DMS114 treated with DMSO at 0.1 percent for 48 hours (cell line): ENCODE data around the gene SCFD2.
"Not testable (repeated sequence)": the region's sequence is repeated elsewhere in the genome, so short reads cannot be mapped to it uniquely, and the experiment has no call there.

Source experiments
- DNase-seq: peaks from one replicate; lab custom pipeline; 2025; ENCODE audit not compliant: unreplicated experiment; lab: John Stamatoyannopoulos, UW

The SCFD2 gene

DNA sequence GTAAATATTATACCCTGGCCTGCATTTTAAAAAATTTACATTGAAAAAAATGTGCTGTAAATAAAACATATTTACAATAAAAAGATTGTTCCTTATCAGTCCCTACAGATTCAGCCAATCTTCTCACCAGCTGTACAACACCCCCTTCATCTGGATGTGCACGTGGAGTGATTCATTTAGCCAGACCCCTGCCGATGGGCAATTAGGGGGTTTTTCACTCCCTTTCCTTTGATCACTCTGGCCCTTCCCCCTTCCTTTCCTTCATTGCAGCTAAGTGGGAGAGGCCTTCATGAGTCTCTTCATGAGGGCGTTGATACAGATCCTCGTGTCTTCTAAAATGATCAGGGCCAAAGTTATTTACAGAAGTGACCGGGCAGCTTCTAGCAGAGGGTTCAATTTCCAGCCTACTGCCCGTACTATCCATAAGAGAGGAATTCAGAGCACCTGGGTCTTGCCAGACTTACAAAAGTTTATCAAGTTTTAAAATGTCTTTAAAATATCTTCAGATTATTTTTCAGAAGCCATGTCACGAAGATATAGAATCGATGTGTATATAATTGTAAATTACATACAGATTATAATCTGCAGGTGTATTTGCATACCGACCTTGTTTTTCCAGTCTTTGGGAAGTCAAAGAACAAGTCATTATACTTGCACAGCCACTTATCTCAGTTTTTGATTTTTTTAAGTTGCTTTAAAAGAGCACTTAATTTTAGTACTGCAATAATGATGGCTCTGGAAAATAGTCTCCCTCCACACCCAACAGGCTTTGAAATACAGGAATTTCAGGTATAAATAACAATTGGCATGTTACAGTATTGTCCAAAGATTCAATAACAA, 525.1 kb downstream of the SCFD2 start:
- DNase-seq, result no peak

DNA sequence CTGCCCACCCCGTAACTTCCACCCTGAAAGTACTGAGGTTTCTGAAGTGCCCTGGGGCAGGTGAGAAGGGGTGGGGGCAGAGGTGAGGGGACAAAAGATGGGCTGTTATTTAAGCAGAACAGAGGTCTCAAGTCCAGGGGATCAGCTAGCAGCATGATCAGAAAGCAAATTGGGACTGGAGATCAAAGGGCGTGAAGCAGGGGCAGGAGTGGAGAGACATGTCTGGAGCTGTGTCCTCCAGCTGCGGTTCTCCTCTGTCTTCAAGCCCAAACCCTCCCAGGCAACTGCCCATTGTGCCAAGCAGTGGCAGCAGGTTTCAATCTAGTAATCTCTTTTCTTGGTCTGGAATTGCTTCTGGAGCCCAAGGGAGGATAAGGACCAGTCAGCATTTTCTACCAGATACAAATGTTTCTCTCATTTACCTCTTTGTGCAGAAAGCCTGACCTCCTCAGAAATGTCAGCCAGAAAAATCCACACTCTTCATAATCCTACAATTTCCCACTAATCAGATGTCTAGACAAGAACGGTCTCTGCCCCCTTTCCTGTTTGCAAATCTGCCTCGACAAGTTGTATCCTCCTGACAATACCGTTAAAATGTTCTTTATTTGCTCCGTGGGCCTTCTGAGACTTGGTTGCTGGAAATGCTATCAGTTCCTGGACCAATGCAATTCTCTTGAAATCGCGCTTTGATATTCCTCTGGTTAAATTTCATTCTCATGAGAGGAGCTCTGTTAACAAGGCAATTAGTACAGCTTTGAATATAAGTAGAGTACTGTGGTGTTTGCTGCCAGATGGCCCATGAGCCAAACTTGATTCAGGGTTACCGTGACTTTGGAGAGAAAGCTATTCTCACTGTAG, 526.9 kb downstream of the SCFD2 start:
- DNase-seq, result no peak

DNA sequence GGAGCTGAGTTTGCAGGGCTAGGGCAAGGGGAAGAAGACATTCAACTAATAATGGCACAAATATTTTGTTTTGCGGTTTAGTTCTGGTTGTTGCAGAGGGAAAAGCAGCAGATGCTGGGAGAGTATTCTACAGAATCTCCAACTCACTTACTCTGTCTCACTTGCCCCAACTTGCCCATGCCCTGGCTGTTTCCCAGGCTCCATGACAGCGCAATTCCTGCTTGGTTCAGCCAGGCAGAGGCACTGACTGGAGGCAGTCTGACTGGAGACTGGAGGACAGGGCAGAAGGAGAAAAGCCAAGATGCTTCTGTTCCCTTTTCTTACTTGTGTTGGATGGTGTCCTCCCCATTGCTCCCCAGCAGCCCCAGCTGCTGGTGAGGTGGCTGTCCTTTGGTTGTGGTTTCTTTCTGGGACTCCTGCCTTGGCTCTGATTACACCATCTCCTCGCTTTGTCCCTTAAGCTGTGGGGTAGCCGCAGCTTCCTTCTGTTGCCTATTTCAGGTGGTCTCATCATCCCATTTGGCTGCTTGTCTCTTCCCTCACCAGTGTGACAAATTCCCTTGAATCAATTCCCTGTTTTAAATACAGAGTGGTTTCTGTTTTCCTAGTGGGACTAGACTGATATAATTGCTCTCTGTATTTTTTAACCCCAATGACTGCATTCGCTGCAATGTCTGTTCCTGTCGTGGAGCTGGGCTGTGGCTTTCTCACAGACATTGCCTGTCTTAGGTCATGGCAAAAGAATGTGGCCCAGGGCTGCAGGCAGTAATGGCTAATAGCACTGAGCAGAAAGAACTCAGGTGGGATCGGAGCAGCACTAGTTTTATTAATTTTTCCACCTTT, 527.9 kb downstream of the SCFD2 start:
- DNase-seq, result no peak

DNA sequence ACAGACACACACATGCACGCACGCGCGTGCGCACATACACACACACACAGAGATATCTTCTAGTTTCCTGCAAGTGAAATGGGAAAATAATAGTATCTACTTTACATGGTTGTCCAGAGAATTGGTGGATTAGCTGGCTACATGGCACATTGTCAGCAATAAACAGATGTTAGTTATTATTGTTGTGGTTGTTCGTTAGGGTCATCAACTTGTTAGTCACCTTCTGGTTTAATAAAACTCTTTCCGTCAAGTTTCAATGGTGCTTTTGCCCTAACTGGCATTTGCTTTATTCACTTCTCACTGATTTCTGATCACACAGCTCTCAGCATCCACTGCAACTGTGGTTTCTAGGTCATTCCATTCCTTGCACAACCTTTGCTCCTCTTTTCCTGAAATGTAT, 529.2 kb downstream of the SCFD2 start:
- no peak for DNase-seq

- DNase-seq, result no peak
Observed at GRCh38 chr4:52836120-52836519, 529.7 kb downstream of the SCFD2 start.

GRCh38 chr4:52834641-52835456, 531.0 kb downstream of the SCFD2 start:
- not testable (repeated sequence) for DNase-seq

DNA sequence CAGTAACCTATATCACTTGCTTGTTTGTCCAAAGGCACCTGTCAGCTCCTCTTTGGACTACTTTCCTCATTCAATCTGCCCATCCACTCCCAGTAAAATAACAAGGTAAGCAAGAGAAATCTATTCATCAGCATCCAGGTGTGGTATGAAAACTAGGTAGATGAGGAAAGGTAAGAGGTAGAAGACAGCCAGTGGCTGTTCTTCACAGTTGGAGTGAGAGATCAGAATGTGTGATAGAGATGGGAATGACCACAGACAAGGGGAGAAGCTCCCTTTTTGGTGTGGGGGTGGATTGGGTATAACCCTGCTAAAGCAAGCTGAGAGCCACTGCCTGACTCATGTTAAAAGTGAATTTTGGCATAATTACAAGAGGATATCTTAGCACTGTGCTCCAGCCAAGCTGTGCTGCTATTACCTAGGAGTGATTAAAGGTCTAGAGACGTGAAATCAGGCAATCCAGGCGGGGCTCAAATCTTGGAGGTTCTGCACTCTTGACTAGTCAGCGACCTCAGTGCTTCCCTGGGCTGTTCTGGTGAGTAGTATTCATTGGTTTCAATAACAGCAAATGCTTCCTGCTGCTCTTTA, 531.8 kb downstream of the SCFD2 start:
- no peak for DNase-seq

DNA sequence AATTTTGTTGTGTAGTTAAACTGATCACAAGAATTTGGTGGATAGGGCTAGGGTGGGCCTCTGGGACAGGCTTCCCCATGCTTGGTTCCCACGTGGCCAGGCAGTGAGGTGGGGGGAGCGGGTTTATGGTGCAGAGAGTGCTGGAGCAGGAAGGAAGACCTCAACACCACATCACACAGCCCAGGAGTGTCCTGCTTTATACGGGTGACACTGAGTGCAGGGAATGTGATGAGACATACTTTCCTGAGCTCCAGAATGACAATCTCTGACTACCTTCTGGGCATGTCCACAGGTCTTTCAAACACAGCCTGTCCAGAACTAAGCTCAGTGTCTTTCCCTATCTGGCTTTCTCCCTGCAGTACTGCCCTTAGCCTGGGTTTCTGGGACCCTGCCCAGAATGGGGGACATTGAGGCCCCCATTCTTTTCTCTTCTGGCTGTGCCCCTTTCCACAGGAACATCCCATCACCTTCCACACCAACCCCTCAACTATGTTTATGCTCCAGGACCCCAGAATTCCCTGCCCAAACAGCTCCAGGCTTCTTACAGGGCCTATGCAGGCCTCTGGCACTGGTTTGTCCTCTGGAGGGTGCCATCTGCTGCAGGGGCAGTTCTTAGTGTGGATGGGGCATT, 540.3 kb downstream of the SCFD2 start:
- no peak for DNase-seq

- no peak for DNase-seq
Observed at GRCh38 chr4:52824603-52825459, 541.0 kb downstream of the SCFD2 start.

DNA sequence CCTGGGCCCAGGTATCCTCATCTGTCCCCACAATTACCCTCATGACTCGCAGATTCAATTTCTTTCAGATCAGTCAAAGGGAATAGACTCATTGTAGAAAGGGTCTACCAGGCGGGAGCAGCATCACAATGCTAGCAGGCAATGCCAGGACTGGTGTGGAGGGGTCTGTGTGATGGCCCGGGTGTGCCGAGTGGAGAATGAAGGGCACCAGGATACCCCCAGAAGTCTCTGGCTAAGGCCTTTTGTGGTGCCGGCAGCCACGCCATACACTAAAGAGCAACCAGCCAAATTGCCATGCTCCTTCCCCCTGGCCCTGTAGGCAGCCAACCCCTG, 541.6 kb downstream of the SCFD2 start:
- DNase-seq, result no peak

GRCh38 chr4:52823702-52824092, 542.2 kb downstream of the SCFD2 start:
- no peak for DNase-seq
